ENCODE measurements around the gene UPK1A. TPM values are rescaled to one million over a fixed set of nuclear protein-coding genes. Genes with fewer than 3 reads are reported as not detected.

UPK1A gene
- total and polyA plus RNA-seq, 9 of the 15 experiments (the other 6 are each of a cell fraction or from before 2014, with no cell fraction given) = 0.06 to 0.13 TPM; not detected in 7

GRCh38 chr19:35671818-35672217 is 5.5 kb downstream of the UPK1A start (continued):
- TF ChIP-seq ZNF785 (CRISPR knock-in tag; IDR thresholded peaks at IDR 0.05) (no peak), ZNF197 (CRISPR knock-in tag; IDR thresholded peaks at IDR 0.05; ENCODE audit: low read depth) (no peak), TBP (optimal IDR thresholded peaks at IDR 0.05; ENCODE audit: low read depth, low read length) (peak; percentile 12), ZNF655 (CRISPR knock-in tag; IDR thresholded peaks at IDR 0.05) (no peak), MTA3 (IDR thresholded peaks at IDR 0.05; ENCODE audit: borderline replicate concordance) (no peak), SMARCE1 (IDR thresholded peaks at IDR 0.05) (peak; percentile 84), ZKSCAN8 (CRISPR knock-in tag; IDR thresholded peaks at IDR 0.05) (no peak), HSF4 (CRISPR knock-in tag; IDR thresholded peaks at IDR 0.05; ENCODE audit: borderline replicate concordance) (no peak), PCBP2 (IDR thresholded peaks at IDR 0.05; ENCODE audit: low read depth, low read length, poor library complexity, severe bottlenecking) (no peak), HEY1 (CRISPR knock-in tag; IDR thresholded peaks at IDR 0.05; ENCODE audit: borderline replicate concordance) (no peak), MYC (IDR thresholded peaks at IDR 0.05; ENCODE audit: low read depth, low read length) (peak; percentile 54; the same call in 1 of the 2 replicates), MYC (CRISPR knock-in tag; IDR thresholded peaks at IDR 0.05; ENCODE audit: borderline replicate concordance, low read depth) (no peak), RB1 (IDR thresholded peaks at IDR 0.05; ENCODE audit: low read depth) (no peak), YBX1 (IDR thresholded peaks at IDR 0.05) (no peak), DDX20 (tag; IDR thresholded peaks at IDR 0.05; ENCODE audit: low read depth) (no peak), CEBPG (CRISPR knock-in tag; IDR thresholded peaks at IDR 0.05) (peak; percentile 91), CEBPG (tag; conservative IDR thresholded peaks at IDR 0.05 in 1 of 2, IDR thresholded peaks at IDR 0.05 in 1 of 2) (peak; percentile 91 to 96), MBD1 (CRISPR knock-in tag; IDR thresholded peaks at IDR 0.05) (no peak), TAL1 (IDR thresholded peaks at IDR 0.05) (peak; percentile 93), ZNF584 (CRISPR knock-in tag; IDR thresholded peaks at IDR 0.05; ENCODE audit: low read depth) (no peak), CTBP1 (IDR thresholded peaks at IDR 0.05; ENCODE audit: borderline replicate concordance) (peak; percentile 81), GABPA (tag; conservative IDR thresholded peaks at IDR 0.05; ENCODE audit: low read depth) (no peak), TCF15 (CRISPR knock-in tag; IDR thresholded peaks at IDR 0.05) (no peak), FOSL1 (tag; conservative IDR thresholded peaks at IDR 0.05) (no peak), LEF1 (IDR thresholded peaks at IDR 0.05) (peak; percentile 81), CHAMP1 (IDR thresholded peaks at IDR 0.05) (no peak)

Data from K562 (cell line).